Keratinocyte (primary cell): ENCODE data around the gene SIGLECL1.

Experiments
- CTCF ChIP-seq, 3 experiments: IDR thresholded peaks in 1 of 3; conservative IDR thresholded peaks in 1 of 3; optimal IDR thresholded peaks in 1 of 3; 2 replicates in 2 of 3; 3 replicates in 1 of 3; pipeline versions ENCODE3 to v1.5.1; 2011; ENCODE audit warnings: low read length in 3 of 3, mild to moderate bottlenecking in 3 of 3, moderate library complexity in 2 of 3, control low read depth in 1 of 3, inconsistent platforms in 1 of 3; ENCODE audit not compliant: insufficient read depth in 2 of 3; ENCODE audit errors: extremely low read depth in 1 of 3
- EZH2 ChIP-seq: IDR thresholded peaks from one replicate; pipeline ENCODE4 v1.6.1; 2012; ENCODE audit warnings: inconsistent platforms, mild to moderate bottlenecking, low read length, moderate library complexity

- TF ChIP-seq CTCF (optimal IDR thresholded peaks at IDR 0.05 in 1 of 3, IDR thresholded peaks at IDR 0.05 in 1 of 3, conservative IDR thresholded peaks at IDR 0.05 in 1 of 3; ENCODE audit: extremely low read depth in 1 of 3, insufficient read depth in 2 of 3, low read length in 3 of 3) (no peak), EZH2 (no peak)
These were observed 4.7 kb upstream of the SIGLECL1 start for GRCh38 chr19:51246164-51246552.
